Retina (tissue), 1 donor: ENCODE data around the gene PRUNE1.

ENCODE experiments used
- DNase-seq: peaks from one replicate; pipeline ENCODE4 v3.0.0-alpha.2; 2016

Gene PRUNE1

DNA sequence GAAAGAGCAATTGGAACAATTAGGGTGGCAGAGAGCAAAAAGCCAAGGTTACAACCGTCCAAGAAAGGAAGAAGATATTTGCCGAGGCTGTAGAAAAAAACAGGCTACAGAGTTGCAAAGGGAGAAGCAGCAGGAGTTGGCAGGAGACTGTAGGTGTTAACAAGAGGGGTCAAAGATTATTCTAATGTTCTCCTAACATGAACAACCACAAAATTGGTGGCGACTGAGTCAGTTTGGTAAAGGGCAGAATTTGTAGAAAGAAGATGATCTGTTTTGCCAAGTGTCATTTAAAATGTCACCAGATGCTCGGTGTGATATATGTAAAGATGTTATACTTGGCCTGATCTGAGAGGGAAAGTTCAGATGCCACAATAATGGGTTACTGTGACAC lies 401 bp upstream of the PRUNE1 start:
- DNase-seq, result no peak

DNA sequence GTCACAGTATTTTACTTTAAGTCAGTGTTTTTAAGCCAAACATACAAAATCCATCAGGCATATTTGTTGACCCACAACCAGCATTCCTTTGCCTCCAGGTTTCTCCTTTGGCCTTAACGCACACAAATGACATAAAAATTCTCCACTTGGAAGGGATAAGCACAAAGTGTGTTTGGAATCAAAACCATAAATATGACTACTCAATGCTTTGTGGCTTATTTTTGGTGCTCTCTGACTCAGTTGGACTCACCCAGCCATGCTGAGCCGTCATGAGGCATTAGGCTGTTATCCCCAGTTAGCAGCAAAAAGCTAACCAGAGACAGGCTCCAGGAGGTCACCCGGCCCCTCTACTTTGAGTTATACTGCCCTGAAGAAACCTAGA lies 948 bp downstream of the PRUNE1 start:
- no peak for DNase-seq

DNA sequence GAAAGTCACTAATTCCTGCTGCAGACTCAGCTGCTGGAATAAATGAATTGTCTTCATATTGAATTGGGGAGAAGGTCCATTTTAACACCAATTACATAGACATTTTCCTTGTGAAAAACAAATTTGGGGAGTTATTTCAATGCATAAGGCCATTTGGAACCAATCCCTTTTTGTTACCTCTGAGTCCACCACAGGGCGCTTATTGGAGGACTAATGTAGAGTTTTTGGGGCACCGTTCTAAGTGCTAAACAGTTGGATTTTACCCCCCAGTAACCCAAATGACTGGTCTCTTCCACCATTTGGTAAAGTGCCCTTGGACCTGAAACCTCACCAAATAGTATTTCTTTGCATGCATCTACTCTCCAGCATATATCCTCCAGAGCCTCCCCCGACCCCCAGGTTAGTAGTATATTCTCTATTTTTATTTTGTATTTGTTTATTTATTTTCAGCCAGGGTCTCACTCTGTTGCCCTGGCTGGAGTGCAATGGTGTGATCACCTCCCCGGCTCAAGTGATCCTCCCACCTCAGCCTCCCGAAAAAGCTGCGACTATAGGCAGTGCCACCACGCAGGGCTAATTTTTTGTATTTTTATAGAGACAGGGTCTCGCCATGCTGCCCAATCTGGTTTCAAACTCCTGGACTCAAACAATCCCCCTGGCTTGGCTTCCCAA lies 1.6 kb downstream of the PRUNE1 start:
- no peak for DNase-seq

DNA sequence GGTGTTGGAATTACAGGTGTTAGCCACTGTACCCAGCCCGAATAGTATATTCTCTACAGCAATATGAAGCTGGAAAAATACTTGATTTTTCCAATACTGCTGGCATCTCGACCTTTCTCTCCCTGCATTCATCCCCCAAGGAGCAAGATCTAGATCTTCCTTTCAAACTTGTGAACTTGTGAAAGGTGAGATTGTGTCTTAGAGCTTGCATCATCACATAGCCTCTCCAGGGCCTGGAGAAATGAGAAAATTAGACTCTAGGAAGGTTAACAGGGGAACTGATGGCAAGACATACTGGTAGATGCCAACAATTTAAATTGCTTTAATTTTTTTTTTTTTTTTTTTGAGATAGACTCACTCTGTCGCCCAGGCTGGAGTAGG lies 2.1 kb downstream of the PRUNE1 start:
- no peak for DNase-seq

DNA sequence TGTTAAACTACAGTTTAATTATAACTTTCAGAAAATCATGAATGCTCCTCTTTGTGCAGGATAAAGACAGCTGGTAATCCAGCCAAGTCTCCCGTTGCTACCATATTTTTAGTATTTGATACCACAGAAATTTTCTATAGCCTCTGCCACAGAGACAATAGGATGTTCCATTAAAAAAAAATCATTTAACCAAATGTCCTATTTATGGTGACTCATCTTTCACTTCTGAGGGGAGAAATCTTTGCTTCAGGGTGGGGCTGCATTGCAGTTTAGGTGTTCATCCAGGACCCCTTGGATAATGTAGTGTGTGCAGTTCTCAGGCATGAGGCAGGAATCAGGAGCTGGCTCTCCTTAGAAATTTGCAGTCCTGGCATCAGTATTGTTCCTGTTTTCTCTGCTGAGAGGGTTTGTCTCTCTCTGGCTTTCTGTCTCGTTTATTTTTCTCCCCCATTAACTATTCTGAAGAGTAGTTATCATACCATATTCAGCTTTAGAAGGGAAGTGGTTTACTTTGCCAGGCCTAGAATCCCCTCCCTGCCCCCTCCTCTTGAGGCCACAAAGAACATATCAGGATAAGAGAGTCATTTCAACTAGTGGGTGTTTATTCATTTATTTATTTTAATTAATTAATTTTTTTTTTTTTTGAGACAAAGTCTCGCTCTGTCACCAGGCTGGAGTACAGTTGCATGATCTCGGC lies 3.1 kb downstream of the PRUNE1 start:
- no peak for DNase-seq

DNA sequence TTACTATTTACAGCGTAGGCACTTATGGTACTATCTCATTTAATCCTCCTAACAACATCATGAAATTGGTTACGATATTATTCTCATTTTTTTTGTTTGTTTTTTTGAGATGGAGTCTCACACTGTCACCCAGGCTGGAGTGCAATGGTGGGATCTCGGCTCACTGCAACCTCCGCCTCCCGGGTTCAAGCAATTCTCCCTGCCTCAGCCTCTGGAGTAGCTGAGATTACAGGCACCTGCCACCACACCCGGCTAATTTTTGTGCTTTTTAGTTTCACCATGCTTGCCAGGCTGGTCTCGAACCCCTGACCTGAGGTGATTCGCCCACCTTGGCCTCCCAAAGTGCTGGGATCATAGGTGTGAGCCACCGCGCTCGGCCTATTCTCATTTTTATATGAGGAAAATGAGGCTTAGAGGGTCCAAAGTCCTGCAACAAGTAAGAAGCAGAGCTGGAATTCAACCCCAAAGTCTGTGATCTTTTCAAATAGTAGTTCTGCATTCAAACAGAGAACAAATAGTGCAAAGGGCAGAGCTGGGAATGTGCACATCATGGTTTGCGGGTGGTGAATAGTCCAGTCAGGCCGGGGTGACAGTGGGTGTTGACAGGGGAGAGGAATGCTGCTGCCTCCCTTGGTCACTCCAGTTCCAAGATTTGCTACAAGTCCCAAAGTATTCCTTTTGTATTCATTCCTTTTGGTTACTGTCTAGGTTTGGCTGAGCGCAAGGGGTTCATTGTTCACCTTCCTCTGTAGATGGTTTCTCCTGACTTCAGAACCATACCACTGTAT lies 4.6 kb downstream of the PRUNE1 start:
- no peak for DNase-seq

DNA sequence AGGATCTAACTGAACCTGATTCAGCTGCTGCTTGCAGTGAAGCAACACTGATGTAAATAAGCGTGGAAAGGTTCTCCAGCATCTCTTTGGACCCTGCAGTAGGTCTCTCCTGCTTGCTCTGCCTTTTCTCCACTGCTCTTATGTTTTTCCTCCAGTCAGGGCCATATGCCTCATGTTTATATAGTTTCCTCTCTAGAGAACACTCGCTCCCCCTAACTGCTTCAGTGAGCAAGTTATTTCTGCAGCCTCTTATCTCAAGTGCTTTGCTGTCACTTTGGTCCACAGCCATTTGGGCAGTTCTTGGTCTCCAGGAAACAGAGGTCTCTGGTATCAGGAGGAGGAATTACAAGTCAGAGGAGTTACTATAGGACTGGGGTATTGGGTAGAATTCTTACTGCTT lies 5.3 kb downstream of the PRUNE1 start:
- no peak for DNase-seq

DNA sequence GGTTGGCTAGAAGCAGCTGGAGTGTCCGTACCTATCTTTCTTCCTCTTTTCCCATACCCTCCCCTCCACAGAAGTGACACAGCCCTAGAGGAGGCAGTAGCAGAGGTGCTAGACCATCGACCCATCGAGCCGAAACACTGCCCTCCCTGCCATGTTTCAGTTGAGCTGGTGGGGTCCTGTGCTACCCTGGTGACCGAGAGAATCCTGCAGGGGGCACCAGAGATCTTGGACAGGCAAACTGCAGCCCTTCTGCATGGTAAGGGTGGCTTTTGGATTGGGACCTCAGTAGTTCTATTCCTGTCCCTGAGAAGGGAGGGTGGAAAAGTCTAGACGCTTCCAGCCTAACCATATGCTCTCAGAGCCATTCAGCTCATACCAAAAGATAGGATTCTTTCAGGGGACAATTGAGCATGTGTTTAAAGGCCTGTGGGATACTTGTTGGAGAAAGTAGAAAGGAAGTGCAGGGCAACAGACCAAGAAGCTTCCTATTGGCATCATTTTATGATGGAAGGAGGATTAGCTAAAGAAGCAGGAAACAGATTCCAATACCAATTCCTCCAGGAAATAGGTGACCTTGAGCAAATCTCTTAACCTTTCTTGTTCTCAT lies 16.4 kb downstream of the PRUNE1 start:
- DNase-seq, result peak; percentile 64

DNA sequence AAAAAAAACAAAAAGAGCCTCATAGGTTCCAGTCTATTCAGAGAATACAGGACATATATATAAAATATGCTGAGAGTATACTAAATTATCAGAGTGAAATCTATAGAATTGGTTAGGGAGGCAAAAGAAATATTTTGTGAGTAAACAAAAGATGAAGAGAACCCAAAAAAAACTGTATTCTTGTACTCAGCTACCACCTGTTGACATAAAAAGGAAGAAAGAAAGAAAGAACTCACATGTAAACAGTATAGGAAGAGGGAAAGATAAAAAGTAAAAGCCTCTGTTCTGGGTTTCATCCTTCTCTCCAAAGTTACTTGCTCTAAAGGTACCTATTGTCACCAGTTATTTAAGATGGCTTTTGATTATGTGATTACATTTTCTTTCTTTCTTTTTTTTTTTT lies 18.2 kb downstream of the PRUNE1 start:
- DNase-seq, result no peak

DNA sequence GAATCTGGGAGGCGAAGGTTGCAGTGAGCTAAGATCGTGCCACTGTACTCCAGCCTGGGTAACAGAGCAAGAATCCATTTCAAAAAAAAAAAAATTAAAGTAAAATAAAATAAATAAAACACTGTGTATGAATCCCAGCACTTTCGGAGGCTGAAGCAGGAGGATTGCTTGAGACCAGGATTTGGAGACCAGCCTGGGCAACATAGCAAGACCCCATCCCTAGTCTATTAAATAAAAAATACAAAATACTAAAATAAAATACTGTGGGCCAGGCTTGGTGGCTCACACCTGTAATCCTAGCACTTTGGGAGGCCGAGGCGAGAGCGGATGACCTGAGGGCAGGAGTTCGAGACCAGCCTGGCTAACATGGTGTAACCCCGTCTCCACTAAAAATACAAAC lies 23.9 kb downstream of the PRUNE1 start:
- no peak for DNase-seq

DNA sequence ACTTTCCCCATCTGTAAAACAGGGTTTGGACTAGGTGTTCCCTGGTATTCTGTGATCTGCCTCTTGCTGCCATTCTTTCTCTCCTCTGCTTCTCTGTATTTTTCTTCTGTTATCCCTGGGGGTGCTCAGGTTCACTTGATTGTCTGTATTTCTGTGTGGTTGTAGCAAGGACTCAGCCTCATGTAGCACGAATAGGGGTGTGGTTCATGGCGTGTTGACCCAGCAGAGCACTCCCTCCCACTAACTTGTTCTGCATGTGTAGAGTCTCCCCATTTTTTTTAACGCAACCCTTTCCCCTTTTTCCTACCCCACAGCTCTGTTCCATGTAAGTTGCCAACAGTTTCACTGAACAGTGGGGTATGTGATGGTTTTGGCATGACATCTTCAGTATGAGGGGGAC lies 26.9 kb downstream of the PRUNE1 start:
- DNase-seq, result no peak

DNA sequence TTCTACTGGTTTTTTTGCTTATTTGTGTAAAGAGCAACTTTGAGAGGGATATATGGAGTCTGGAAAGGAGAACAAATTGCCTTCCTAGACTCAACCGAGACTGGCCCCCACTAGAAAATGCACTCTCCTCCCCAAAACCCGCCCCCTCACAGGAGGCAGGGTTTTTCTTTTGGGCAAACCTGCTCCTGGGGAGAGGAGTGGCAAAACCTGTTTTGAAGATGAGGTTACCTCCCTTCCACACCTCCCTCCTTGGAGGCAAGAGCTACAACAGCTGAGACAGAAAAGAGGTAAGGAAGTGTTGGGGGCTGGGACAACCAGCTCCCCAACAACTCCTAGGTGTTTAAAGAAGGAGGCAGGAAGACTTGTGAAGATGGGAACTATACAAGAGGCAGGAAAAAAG lies 28.1 kb downstream of the PRUNE1 start, which contains the start of gene BNIPL:
Gene BNIPL (plus strand): TSS at position 231 of the 400 bp plus-strand sequence. CDS start 140 bp downstream, at position 371.
- DNase-seq, result no peak

DNA sequence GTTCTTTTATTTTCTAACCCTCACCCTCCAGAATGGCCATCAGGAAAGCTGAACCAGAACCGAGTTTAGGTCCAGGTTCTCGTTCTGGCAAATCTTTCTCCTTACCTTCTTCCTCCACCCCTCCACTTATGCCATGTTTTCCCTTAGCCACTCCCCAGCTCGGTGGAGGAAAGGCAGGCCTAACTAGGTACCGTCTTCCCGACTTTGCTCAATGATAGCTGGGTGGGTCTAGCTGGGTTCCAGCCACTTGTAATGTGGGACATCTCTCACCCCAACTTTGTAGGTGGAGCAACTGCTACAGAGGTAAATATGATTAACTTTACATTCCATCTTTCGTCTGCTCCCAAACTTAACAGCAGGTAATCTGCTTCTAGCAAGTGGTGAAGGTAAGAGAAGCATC lies 28.8 kb downstream of the PRUNE1 start:
- no peak for DNase-seq

DNA sequence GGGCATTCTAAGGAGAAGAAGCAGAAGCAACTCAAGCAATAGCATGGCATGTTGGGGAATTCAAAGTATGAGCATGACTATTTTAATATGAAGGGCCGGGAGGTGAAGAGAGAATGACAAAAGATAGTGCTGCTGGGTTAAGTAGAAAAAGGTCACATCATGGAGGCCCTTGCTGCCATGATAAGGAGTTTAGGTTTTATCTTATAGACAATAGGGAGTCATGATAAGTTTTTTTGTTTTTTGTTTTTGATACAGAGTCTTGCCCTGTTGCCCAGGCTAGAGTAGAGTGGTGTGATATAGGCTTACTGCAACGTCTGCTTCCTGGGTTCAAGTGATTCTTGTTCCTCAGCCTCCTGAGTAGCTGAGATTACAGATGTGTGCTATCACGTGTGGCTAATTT lies 31.3 kb downstream of the PRUNE1 start:
- DNase-seq, result no peak

DNA sequence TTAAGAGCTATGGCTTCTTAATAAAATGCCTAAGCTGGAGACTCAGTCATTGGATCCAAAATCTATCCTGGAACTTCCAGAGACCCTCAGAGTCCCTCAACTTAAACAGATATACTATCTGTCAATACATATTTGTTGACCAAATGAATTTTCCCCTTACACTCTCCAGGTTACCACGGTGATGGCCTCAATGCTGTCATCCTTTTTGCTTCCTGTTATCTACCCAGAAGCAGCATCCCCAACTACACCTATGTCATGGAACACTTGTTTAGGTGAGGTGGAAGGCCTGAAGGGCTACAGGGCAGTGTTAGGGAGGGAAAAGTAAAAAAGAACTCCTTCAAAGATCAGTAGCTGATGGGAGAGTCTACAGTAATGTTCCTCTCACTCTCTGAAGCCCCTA lies 34.9 kb downstream of the PRUNE1 start:
- no peak for DNase-seq

DNA sequence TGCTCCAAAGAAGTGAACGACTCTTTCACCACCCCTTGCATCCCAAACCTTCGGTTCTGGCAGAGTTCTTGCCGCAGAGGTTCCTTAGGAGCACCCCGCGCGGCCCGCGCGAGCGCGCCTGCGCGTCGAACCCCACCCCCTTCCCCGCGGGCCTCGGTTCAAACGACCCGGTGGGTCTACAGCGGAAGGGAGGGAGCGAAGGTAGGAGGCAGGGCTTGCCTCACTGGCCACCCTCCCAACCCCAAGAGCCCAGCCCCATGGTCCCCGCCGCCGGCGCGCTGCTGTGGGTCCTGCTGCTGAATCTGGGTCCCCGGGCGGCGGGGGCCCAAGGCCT lies 39.3 kb downstream of the PRUNE1 start, which contains the start of gene C1orf56:
Gene C1orf56 (plus strand): TSS at position 161 of the 334 bp plus-strand sequence. CDS start 97 bp downstream, at position 258.
- DNase-seq, result peak; percentile 90

DNA sequence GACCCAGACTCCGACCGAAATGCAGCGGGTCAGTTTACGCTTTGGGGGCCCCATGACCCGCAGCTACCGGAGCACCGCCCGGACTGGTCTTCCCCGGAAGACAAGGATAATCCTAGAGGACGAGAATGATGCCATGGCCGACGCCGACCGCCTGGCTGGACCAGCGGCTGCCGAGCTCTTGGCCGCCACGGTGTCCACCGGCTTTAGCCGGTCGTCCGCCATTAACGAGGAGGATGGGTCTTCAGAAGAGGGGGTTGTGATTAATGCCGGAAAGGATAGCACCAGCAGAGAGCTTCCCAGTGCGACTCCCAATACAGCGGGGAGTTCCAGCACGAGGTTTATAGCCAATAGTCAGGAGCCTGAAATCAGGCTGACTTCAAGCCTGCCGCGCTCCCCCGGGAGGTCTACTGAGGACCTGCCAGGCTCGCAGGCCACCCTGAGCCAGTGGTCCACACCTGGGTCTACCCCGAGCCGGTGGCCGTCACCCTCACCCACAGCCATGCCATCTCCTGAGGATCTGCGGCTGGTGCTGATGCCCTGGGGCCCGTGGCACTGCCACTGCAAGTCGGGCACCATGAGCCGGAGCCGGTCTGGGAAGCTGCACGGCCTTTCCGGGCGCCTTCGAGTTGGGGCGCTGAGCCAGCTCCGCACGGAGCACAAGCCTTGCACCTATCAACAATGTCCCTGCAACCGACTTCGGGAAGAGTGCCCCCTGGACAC lies 39.8 kb downstream of the PRUNE1 start:
- DNase-seq, result peak; percentile 90

DNA sequence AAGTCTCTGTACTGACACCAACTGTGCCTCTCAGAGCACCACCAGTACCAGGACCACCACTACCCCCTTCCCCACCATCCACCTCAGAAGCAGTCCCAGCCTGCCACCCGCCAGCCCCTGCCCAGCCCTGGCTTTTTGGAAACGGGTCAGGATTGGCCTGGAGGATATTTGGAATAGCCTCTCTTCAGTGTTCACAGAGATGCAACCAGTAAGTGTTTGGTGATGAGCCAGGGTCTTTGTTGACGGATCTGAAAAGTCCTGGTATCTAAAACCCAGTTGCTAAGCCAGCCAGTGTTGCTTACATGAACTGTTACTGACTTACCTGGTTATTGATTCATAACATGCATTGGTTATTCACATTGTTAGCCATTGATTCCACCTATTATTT lies 40.4 kb downstream of the PRUNE1 start:
- DNase-seq, result no peak

DNA sequence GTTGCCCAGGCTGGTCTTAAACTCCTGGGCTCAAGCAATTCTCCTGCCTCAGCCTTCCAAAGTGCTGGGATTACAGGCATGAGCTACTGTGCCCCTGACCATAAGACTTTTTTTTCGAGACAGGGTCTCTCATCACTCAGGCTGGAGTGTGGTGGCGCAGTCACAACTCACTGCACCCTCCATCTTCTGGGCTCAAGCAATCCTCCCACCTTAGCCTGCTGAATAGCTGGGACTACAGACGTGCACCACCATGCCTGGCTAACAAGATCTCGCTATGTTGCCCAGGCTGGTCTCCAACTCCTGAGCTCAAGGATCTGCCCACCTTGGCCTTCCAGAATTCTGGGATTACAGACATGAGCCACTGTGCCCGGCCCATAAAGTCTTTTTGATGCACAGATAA lies 41.2 kb downstream of the PRUNE1 start:
- DNase-seq, result no peak

DNA sequence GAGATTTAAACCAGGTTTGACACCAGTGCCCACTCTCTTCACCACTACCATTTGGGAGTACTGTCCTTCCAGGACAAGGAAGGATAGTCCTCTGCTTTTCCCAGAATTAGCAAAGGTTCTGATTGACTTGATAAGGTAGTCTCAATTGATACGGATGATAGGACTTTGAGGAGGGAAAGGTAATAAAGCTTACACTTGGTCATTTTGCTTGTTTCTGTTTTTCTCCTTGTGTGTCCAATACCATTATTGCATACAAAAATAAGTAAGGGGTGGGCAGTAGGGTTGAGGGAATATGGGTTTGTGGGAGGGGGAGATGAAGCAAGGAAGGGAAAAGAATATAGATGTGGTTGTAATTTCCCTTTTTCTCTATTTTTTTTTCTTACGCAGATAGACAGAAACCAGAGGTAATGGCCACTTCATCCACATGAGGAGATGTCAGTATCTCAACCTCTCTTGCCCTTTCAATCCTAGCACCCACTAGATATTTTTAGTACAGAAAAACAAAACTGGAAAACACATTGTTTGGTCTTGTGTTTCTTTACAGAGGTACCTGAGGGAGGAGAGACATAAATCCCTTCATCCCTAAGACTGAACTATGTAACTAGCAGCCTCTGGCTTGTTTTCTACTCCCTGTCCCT lies 41.9 kb downstream of the PRUNE1 start:
- no peak for DNase-seq

DNA sequence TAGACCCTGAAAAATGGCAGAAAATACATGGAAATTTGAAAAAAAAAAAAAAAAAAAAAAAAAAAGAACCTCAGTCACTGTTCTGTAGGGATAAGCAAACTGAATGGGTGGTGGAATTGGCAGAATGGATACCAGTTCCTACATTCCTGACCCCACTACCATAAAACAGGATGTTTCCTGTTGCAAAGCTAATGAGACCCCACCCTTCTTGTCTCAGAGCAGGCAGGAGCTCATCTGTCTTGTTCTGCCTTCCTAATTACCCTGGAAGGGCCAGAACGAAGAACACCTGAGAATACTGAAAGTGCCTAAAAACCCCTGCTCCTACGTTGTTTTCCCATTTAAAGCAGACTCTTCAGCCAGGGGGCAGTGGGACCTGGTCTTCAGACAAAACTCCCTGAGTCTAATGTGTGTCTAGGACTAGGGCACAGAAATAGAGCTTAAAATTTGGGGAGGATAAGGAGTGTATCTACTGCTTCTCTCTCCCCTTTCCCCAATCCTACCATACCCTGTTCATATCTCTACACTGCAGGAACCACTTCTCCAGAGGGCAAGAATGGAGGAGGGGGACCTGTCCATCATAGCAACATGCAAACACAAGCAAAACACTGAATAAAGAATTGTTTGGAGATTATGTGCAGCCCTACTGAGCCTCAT lies 43.2 kb downstream of the PRUNE1 start:
- DNase-seq, result no peak
